ENCODE measurements around the gene NMT2. TPM values are rescaled to one million over a fixed set of nuclear protein-coding genes. Genes with fewer than 3 reads are reported as not detected.

Gene NMT2
- total RNA-seq, 1 donor from 2014 or later: 22.7 TPM

Other genes with a start within 250 kb of the NMT2 start
- gene DCLRE1C, start 214.6 kb downstream of the NMT2 start, total RNA-seq: 34.3 and 36.7 TPM in 2 replicates
- not detected in 2 replicates for gene MEIG1, start 209.3 kb downstream of the NMT2 start, total RNA-seq
- 2.9 and 3.4 TPM in 2 replicates for gene OLAH, start 124.8 kb downstream of the NMT2 start, total RNA-seq
- 1.5 and 1.6 TPM in 2 replicates for gene ACBD7, start 79.9 kb downstream of the NMT2 start, total RNA-seq
- 17.0 and 18.2 TPM in 2 replicates for gene RPP38, start 71.3 kb downstream of the NMT2 start, total RNA-seq
- gene FAM171A1, start 202.6 kb upstream of the NMT2 start, total RNA-seq: 1.6 TPM in 2 replicates

Measured in T-helper 1 cell treated with Interleukin-12 subunit alpha and Interleukin-12 subunit beta and Interleukin-4 antibody, amounts not matched to agents 30 ng/mL and 1 ng/mL, for 36 hours (primary cell).